Mesodermal cell (in vitro differentiated cells): ENCODE measurements around the gene ZNF619.
"Not testable (repeated sequence)": the region's sequence is repeated elsewhere in the genome, so short reads cannot be mapped to it uniquely, and the experiment has no call there.

Experiments used
- H3K27ac ChIP-seq: 2 replicates; pipeline ENCODE4 v1.7.0; 2013; ENCODE audit warnings: mild to moderate bottlenecking, low read depth, low read length, moderate library complexity; ENCODE audit not compliant: severe bottlenecking
- H3K36me3 ChIP-seq: 2 replicates; pipeline ENCODE4 v1.7.1; 2013; ENCODE audit warnings: mild to moderate bottlenecking, low read length, moderate library complexity; ENCODE audit not compliant: control insufficient read depth, insufficient read depth
- H3K4me1 ChIP-seq: one replicate; pipeline ENCODE4 v1.7.1; 2013; ENCODE audit warnings: mild to moderate bottlenecking, low read length; ENCODE audit not compliant: insufficient read depth, control insufficient read depth, poor library complexity, severe bottlenecking
- H3K4me3 ChIP-seq: 2 replicates; pipeline ENCODE4 v1.7.0; 2013; ENCODE audit warnings: low read length, control low read depth, mild to moderate bottlenecking; ENCODE audit not compliant: insufficient read depth, poor library complexity, severe bottlenecking; ENCODE audit errors: extremely low read depth
- H3K9me3 ChIP-seq: 2 replicates; pipeline ENCODE4 v1.7.1; 2013; ENCODE audit warnings: mild to moderate bottlenecking, low read length, moderate library complexity; ENCODE audit not compliant: control insufficient read depth
- WGBS, 2 experiments: methylation state at CpG; one replicate each; pipeline ENCODE4 v1.1.5; 2013; ENCODE audit warnings: missing lambda C conversion rate in 2 of 2; ENCODE audit not compliant: insufficient coverage in 2 of 2; 5-methylcytosine and 5-hydroxymethylcytosine counted together

The ZNF619 gene

GRCh38 chr3:40453933-40454332, 23.0 kb upstream of the ZNF619 start:
- Histone ChIP-seq H3K4me1 (peaks cover 12% of the 10 kb centered on the region), H3K9me3 (no peaks in the 10 kb centered on the region), H3K27ac (peak overlapping the region; percentile 92), H3K36me3 (peaks cover 13% of the 10 kb centered on the region), H3K4me3 (peak overlapping the region; percentile 66)
- 45 to 56% methylated on average over 3 to 4 of the region's 6 CpGs for WGBS, 2 experiments

- no peaks in the 10 kb centered on the region for H3K9me3 ChIP-seq
Observed at GRCh38 chr3:40455328-40455727, 21.6 kb upstream of the ZNF619 start.

DNA sequence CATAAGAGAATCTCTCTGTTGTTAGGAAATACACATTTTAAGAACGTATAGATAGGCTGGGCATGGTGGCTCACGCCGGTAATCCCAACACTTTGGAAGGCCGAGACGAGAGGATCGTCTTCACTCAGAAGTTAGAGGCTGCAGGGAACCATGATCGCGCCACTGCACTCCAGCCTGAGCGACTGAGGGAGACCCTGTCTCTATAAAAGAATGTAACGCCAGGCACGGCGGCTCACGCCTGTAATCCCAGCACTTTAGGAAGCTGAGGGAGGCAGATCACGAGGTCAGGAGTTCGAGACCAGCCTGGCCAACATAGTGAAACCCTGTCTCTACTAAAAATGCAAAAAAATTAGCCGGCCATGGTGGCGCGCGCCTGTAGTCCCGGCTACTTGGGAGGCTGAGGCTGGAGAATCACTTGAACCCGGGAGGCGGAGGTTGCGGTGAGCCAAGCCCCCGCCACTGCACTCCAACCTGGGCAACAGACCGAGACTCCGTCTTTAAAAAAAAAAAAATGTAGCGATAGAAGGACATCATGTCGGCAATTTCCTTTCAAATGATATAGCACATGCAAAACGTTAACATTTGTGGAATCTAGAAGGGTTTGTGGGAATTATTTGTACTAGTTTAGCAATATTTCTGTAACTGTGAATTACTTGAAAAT, 20.5 kb upstream of the ZNF619 start:
- Histone ChIP-seq H3K36me3 (peaks cover 37% of the 10 kb centered on the region), H3K27ac (peak overlapping the region; percentile 65), H3K4me3 (peak overlapping the region; percentile 95), H3K9me3 (no peaks in the 10 kb centered on the region), H3K4me1 (peaks cover 12% of the 10 kb centered on the region)
- 80 to 90% methylated on average over 23 to 25 of the region's 29 CpGs for WGBS, 2 experiments

More at GRCh38 chr3:40455328-40455727, 21.6 kb upstream of the ZNF619 start:
- Histone ChIP-seq H3K4me3 (no peak overlapping the region), H3K36me3 (peaks cover 26% of the 10 kb centered on the region), H3K27ac (no peak overlapping the region), H3K4me1 (peaks cover 12% of the 10 kb centered on the region)
- WGBS, 2 experiments: 100% methylated on average over 2 of the region's 4 CpGs

DNA sequence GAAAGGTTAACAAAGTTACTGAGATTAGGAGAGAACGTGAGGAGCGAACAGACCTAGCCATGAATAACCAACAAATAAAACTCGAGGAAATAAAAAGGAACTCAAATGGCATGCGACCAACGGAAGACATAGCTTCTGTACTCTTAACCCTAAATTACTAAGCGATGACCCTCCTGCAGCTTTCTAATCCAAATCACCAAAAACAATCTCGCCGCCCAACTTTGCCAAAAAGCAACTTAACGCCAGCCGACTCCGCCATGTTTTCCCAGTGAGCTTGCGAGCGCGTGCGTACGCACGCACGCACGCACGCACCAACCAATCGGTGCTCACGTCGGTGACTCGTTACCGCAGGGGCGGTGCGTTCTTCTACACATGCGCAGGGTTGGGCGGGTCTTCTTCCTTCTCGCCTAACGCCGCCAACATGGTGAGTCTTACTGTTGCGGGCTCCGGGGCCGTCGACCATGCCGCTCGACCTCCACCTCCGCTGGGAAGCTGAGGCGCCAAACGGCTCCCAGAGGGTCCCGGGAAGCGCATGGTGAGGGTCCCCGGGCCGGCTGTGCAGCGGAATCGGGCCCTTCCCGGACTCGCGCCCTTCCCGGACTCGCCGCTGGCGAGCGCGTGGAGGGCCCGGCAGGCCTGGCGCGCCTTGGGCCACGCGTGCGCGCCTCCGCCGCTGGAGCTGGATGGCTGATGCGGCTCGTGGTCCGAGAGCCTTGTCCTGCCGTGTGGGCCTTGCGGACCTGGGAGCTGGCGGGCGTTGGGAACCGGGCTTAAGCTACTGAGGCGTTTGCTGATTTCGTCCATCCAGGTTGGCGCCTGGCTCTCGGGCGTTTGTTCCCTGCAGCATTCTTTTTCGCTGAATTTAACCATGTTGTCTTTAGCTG, 19.7 kb upstream of the ZNF619 start, which contains the start of gene RPL14:
Gene RPL14, plus strand, starts transcription at position 400 of the 884 bp plus-strand sequence. Its CDS starts 133 bp downstream, at position 533.
- peak within 1 kb of the TSS; percentile 65 for H3K27ac ChIP-seq
- H3K4me1 ChIP-seq: peaks cover 10% of the 10 kb centered on the region
- 0% methylated on average over 70 to 71 of the region's 79 CpGs for WGBS, 2 experiments
- H3K36me3 ChIP-seq: peaks cover 44% of the 10 kb centered on the region
- H3K4me3 ChIP-seq: peak within 1 kb of the TSS; percentile 95
- no peaks in the 10 kb centered on the region for H3K9me3 ChIP-seq

DNA sequence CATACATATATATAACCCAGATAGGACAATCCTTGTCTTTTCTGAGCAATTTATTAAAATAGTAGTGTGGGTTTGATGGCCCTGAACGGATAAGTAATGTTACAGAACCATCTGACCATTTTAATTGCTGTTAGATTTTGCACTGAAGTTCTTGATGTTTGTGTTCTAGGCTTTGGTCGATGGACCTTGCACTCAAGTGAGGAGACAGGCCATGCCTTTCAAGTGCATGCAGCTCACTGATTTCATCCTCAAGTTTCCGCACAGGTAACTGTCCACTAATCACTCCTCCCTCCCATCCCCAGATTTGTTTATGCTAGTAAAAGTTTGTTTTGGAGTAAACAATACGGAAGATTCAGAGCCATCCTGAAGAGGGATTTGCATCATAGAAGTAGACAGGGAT, 18.4 kb upstream of the ZNF619 start:
- H3K36me3 ChIP-seq: peaks cover 57% of the 10 kb centered on the region
- no peak overlapping the region for H3K27ac ChIP-seq
- H3K4me1 ChIP-seq: peaks cover 5% of the 10 kb centered on the region
- peak overlapping the region; percentile 95 for H3K4me3 ChIP-seq
- WGBS, 2 experiments: 88 to 100% methylated on average over 1 of the region's 4 CpGs
- no peaks in the 10 kb centered on the region for H3K9me3 ChIP-seq

- not testable (repeated sequence) for H3K4me1 ChIP-seq, H3K9me3 ChIP-seq, H3K4me3 ChIP-seq, H3K27ac ChIP-seq
- peaks cover 77% of the 10 kb centered on the region for H3K36me3 ChIP-seq
- WGBS, 2 experiments: 91 to 100% methylated on average over 4 of the region's 6 CpGs
Observed at GRCh38 chr3:40460481-40460880, 16.4 kb upstream of the ZNF619 start.

DNA sequence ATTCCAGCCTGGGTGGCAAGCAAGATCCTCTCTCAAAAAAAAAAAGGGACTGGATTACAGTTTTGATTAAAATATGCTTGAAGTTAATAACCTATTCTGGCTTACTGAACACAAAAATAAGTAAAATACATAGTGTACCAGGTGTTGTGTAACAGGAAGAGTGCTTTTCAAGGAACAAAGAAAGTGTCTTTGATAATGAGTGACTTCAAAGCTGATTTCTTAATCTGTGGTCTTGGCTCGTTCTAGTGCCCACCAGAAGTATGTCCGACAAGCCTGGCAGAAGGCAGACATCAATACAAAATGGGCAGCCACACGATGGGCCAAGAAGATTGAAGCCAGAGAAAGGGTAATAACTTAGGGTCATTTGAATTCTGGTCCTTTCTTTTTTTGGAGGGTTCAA, 15.8 kb upstream of the ZNF619 start:
- 92% methylated on average over 3 of the region's 3 CpGs for WGBS, 2 experiments
- Histone ChIP-seq H3K27ac (no peak overlapping the region), H3K36me3 (peaks cover 79% of the 10 kb centered on the region), H3K4me3 (no peak overlapping the region), H3K4me1 (no peaks in the 10 kb centered on the region), H3K9me3 (no peaks in the 10 kb centered on the region)

DNA sequence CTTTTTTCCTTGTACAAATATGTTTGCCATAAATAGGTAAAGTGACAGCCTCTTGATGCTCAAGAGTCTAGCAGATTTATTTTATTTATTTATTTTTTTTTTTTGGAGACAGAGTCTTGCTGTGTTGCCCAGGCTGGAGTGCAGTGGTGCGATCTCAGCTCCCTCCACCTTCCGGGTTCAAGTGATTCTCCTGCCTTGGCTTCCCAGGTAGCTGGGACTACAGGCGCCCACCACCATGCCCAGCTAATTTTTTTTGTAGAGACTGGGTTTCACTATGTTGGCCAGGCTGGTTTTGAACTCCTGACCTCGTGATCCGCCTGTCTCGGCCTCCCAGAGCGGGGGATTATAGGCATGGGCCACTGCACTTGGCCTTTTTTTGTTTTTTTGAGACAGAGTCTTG, 14.1 kb upstream of the ZNF619 start:
- not testable (repeated sequence) for H3K4me3 ChIP-seq
- 95 to 97% methylated on average over 7 of the region's 7 CpGs for WGBS, 2 experiments

GRCh38 chr3:40463579-40463978, 13.3 kb upstream of the ZNF619 start:
- Histone ChIP-seq H3K36me3 (peaks cover 77% of the 10 kb centered on the region), H3K4me1 (no peaks in the 10 kb centered on the region)
- no CpG with 5 or more reads among the region's 2 CpGs for WGBS, 2 experiments

More for the DNA sequence above, 14.1 kb upstream of the ZNF619 start:
- H3K4me1 ChIP-seq, H3K9me3 ChIP-seq, H3K27ac ChIP-seq: not testable (repeated sequence)
- H3K36me3 ChIP-seq: peaks cover 84% of the 10 kb centered on the region

DNA sequence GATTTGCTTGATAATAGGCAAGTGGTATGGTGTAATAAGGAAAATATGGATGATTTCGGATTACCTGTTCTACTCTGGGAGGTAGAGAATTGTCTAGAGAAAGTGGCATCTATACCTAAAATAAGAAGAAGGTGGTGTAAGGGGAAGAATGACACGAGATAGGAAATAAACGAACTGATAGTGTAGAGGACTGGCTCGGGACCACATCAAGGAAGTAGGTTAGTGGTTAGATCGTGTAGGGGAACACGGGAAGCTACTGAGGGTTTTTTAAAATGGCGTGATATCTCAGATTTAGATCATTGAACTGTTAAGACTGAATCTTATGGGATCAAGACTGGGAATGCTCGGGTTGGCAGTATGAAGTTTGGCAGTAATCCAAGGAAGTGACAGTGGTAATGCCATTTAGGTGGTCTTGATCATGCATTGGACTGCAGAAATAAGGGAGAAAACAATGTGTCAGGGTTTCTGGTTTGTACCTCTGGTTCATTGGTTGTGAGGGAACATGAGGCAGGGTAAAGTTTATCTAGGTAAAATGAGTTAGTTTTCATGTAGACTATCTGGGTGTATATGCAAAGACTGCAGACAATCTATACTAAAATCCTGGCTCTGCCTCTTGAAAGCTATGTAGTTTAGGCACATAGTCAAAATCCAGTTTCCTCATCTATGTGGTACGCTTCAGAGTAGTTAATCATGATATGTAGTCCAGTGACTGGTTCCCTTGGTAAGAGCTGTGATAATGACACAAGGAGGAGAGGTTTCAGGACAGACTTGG, 12.4 kb upstream of the ZNF619 start:
- Histone ChIP-seq H3K4me3 (no peak overlapping the region), H3K27ac (no peak overlapping the region), H3K36me3 (peaks cover 68% of the 10 kb centered on the region), H3K4me1 (no peaks in the 10 kb centered on the region), H3K9me3 (no peaks in the 10 kb centered on the region)
- 94 to 97% methylated on average over 7 to 8 of the region's 9 CpGs for WGBS, 2 experiments

More at GRCh38 chr3:40463579-40463978, 13.3 kb upstream of the ZNF619 start:
- Histone ChIP-seq H3K4me3 (no peak overlapping the region), H3K27ac (no peak overlapping the region), H3K9me3 (no peaks in the 10 kb centered on the region)
